ENCODE results near the gene SERBP1.
"Not testable (repeated sequence)": the region's sequence is repeated elsewhere in the genome, so short reads cannot be mapped to it uniquely, and the experiment has no call there.

Gene SERBP1

DNA sequence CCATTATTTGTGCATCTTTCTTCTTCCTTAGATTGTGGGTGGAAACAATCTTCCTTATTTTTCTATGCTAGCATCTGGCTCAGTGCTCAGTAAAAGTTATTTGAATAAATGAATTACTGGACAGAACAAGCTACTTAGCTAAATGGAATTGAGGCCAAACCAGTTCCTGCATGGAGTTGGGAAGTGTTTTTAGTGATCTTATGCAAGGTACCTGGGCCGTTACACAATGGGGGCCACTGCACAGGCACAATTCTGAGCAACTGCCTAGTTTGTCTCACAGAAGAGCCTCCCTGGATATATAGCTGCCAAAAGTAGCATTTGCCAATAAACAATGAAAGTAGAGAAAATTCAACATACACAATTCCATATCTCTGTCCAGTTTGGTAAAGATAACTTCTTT lies 27.0 kb upstream of the SERBP1 start:
- H3K27ac ChIP-seq: no peak overlapping the region
- TF ChIP-seq, protein P1, sequence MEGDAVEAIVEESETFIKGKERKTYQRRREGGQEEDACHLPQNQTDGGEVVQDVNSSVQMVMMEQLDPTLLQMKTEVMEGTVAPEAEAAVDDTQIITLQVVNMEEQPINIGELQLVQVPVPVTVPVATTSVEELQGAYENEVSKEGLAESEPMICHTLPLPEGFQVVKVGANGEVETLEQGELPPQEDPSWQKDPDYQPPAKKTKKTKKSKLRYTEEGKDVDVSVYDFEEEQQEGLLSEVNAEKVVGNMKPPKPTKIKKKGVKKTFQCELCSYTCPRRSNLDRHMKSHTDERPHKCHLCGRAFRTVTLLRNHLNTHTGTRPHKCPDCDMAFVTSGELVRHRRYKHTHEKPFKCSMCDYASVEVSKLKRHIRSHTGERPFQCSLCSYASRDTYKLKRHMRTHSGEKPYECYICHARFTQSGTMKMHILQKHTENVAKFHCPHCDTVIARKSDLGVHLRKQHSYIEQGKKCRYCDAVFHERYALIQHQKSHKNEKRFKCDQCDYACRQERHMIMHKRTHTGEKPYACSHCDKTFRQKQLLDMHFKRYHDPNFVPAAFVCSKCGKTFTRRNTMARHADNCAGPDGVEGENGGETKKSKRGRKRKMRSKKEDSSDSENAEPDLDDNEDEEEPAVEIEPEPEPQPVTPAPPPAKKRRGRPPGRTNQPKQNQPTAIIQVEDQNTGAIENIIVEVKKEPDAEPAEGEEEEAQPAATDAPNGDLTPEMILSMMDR (conservative IDR thresholded peaks at IDR 0.05): no peak

DNA sequence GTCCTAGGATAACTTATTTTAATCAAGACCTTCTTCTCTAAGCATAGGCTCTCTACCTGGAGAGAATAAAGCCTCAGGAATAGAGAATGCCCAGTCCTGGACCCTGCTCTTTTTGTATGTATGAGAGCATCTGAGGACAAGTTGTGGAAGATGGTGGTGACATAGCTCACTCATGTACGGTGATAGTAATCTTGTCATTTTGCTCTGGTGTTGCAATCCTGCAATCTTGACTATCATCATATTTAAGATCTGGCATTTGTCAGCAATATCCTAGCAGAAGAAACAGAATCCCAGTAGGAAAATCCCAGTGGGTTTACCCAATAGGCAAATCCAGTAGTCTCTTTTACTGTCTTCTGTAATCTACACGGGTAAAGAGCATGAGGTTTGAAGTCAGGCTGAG lies 21.6 kb upstream of the SERBP1 start:
- H3K27ac ChIP-seq: no peak overlapping the region
- TF ChIP-seq, protein P1 (conservative IDR thresholded peaks at IDR 0.05): no peak

DNA sequence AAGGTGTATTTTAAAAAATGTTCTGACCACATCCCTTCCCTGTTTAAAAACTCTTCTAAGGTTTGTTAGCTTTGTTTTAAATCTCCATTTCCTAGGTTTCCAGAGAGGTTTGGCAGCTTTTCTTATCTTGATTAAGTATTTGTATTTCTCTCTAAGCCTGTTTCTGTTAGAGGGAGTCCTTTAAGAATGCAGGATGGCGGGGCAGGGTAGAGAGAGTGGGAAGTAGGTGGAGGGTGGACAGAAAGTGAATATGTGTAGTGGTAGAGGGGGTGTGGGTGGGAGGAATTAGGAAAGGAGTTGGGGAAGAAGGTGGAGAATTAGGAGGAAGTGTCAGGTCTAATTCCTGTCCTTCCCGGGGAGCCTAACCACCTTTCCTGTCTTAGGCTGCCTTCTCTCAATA lies 21.2 kb upstream of the SERBP1 start:
- H3K27ac ChIP-seq: 0 out of 2 replicates have a peak overlapping the region, but pooled peaks have one; percentile 9
- TF ChIP-seq, protein P1 (conservative IDR thresholded peaks at IDR 0.05): no peak

DNA sequence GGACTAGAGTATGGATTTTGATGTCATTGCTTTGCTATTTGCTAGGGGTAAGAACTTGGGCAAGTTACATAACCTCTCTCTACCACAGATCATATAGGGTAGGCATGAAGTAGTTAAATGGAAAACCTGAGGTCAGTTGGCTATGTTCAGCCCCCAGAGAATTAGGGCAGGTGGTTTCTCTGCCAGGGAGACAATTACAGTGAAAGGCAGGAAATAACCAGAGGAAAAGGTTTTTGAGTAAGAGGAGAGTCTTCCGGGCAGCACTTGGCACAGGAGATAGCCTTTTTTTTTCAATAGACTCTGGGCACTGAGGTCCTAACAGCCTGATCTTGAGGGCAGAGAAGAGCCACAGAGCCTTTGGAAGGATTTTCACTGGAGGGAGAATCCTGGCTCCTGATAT lies 16.7 kb upstream of the SERBP1 start:
- H3K27ac ChIP-seq: no peak overlapping the region
- TF ChIP-seq, protein P1 (conservative IDR thresholded peaks at IDR 0.05): no peak

DNA sequence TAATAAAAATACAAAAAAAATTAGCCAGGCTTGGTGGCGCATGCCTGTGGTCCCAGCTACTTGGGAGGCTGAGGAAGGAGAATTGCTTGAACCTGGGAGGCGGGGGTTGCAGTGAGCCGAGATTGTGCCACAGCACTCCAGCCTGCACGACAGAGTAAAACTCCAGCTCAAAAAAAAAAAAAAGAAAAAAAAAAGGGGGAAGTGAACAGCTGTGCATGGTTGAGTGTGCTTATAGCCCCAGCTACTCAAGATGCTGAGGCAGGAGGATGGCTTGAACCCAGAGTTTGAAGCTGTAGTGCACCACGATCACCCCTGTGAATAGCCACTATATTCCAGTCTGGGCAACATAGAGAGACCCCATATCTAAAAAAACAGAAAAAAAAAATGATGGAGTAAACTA lies 15.8 kb upstream of the SERBP1 start:
- not testable (repeated sequence) for H3K27ac ChIP-seq

DNA sequence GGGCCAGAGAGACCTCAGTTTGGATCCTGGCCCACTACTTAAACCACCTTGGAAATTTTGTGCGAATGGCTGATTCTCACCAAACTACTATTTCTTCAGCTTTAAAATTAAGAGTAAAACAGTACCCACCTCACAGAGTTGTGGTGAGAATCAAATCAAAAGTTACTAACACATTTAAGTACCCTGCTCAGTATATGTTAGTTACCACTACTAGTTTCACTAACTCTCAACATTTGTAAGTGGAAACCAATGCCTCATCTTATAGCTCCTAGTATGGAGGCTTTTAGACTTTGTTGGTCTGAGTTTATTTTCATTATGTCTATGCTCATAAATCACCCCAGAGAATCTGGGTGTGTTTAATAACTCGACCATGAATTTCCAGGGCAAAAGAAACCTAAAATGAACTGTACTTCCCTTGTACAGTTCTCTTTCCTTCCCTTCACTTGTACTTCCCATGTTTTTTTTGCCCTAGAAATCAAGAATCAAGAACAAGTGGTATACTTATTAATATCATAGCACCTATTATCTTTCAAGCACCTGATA lies 11.6 kb upstream of the SERBP1 start:
- peak overlapping the region; percentile 32; the same call in 1 of the 2 replicates for H3K27ac ChIP-seq
- TF ChIP-seq, protein P1 (conservative IDR thresholded peaks at IDR 0.05): no peak

DNA sequence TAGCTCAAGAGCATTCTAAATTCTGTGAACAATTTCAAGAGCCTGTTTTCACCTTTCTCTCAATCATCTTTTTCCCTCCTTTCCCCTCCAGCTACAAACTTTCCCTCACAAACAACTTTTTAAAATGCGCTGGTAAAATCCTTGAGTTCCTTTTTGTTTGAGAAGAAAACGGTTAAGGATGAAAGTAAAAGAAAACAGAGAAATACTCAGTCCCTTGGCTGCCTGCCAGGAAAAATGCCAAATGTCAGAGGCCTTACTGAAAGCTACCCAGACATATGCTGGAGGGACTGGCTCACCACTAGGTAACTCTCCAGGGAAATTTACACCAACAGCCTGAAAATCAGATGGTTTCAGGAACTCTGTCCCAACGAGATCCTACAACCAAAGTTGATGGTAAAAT lies 11.0 kb upstream of the SERBP1 start:
- H3K27ac ChIP-seq: peak overlapping the region; percentile 32; the same call in 1 of the 2 replicates
- TF ChIP-seq, protein P1 (conservative IDR thresholded peaks at IDR 0.05): no peak

DNA sequence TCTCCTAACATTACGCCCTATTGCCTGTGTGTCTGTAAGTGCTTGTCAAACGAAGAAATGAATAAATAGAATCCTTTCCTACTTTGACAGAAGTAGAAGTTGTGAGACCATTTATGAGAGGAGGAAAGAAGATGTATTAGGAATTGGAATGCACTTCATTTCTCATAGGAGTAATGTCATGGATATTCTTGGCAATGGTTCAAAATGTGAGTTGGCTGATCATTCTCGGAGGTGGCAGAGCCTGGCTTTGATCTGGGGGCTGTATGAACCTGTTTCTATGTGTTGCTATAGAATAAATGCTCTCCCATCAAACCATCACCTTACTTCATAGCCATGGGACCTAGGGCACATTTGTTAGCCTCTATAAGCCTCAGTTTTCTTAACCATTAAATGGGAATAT lies 10.1 kb upstream of the SERBP1 start:
- TF ChIP-seq, protein P1 (conservative IDR thresholded peaks at IDR 0.05): no peak
- no peak overlapping the region for H3K27ac ChIP-seq
